HG02885 (cell line): ENCODE data around the gene PRKN.

Experiments used
- ATAC-seq: cut with Tn5 transposase; IDR thresholded peaks from one replicate; pipeline ENCODE4 v1.9.1; 2021; ENCODE audit warnings: mild to moderate bottlenecking; ENCODE audit not compliant: unreplicated experiment, poor library complexity

The PRKN gene

DNA sequence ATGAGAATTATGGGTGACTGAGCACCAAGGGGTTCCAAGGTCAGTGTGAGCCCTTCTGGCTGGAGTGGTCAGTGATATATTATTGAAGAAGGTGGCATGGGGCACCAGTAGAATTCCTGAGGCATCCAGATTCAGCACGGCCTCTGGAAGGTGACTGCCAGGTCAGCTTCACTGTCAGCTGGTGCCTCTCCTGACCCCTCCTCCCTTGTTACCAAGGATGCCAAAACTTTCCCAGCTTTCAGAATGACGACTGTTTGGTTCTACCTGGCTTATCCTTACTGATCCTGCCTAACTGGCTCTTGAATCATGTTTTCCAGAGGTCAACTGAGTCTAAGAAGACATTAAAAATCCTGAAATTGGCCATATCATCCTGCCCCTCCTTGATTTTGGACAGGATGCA, 1264.5 kb downstream of the PRKN start:
- ATAC-seq = no peak

DNA sequence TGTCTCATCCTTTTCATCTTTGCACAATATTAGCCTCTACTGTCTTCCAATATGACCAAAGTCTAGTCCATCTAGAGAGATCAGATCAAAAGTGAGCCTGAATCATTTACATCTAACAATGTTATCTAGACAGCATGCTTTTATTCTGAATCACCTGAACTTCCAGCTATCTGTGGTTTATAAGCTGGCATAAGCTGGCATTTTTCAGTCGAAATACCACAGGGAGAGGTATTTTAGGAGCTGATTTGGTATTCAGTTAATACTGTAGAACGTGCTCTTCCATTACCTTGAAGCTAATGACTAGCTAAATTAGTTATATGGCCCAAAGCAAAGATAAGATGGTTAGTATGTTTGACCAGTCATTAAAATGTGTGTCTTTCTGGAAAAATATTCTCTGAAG, 1265.4 kb downstream of the PRKN start:
- ATAC-seq = no peak

DNA sequence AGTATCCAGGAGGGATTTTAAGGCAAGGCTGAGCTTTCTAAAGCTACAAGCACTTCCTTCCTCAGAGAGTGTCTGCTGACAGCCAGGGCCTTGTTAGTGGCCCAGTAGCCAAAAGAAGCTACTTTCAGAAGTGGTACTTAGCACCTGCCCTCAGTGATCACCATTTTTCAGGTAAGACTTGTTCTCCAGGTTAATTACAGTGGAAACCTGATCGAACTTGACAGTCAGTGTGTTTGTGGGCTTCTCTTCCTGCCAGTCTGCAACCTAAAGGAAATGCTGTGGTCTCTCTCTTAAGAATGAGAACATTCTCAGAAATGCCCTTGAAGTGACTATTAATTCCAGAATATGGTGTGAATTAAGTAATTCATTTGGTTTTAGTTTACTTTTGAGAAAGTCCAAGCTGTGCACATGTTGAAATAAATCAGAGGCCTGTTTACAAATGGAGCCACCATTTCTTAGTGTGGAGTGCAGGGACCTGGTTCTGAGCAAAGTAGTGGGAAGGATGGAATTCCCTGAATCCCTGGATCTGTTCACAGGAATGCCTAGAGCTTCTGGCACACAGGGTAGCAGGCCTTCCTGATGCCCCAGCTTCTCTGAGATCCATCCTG, 1268.5 kb downstream of the PRKN start:
- no peak for ATAC-seq

DNA sequence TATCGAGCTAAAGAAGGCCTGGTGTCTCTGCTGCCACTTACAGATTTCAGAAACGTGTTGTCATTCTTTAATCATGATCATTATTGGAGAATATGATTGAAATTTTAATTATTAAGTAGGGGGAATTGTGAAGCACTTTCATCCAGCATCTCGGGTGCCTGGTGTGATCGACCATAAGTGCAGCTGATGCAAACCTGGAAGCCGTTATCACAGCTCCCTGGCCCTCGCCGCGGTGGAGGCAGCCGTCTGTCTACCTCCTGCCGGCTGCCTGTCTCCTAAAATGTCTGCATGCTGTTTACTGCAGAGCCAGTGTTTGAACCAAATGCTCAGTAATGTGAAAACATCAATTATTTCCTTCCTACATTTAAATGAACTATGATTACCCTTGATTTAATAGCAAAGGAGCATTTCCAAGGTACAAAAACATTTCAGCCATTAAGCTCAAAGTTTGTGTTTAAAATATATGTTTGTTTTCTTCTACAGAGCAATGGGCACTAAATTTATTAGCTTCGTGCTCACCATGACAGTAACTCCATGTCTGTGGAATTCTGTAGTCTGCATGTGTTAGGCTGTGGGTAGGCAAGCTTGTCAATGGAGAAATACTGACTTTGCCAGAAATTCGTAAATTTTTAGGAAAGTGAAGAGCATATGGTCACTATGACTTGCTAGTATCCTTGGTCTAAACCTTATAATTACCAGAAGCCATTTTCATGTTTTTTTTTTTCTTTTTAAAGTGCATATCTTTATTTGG, 1269.2 kb downstream of the PRKN start:
- ATAC-seq = no peak

DNA sequence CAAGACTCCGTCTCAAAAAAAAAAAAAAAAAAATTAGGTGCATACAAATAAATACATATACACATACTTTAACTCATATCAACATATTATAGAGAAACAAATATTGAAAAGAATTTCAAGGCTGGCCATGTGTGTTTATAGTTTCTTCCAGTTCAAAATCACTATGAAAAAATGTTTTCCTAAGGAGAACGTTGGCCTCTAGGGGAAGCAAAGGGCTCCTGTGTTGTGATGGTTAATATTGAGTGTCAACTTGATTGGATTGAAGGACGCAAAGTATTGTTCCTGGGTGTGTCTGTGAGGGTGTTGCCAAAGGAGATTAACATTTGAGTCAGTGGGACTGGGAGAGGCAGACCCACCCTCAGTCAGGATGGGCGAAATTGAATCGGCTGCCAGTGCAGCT, 1271.7 kb downstream of the PRKN start:
- ATAC-seq = no peak

DNA sequence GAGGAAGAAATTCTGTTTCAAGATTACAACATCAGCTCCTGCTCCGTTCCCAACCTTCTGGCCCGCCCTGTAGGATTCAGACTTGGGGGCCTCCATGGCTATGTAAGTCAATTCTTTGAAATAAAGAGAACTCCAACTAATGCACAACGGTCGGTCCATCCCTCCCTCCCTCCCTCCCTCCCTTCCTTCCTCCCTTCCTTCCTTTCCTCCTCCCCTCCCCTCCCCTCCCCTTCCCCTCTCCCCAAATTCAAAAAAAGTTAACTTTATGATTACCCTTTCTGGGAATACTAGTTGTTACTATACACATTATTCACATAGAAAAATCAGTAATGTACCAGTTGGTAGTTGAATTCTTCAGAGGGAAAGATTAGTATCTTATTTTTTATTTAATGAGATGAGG, 1274.0 kb downstream of the PRKN start:
- ATAC-seq = no peak

DNA sequence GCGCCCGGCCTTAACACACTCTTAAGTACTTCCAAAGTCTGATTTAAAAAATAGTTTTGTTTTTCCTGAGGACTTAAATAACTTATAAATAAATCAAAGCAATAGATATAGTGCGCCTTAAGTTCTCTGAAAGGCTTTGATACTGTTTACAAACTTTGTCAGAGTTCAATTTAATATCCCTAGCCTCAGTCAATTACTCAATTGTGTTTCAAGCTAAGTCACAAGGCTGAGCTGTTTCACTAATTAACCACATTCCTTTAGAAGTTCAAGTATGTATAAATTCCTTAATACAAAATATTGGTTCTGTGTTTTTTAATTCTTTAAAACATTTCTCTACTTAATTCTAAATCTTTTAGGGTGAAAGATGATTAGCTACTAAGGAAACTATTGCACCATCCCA, 1275.3 kb downstream of the PRKN start:
- no peak for ATAC-seq

DNA sequence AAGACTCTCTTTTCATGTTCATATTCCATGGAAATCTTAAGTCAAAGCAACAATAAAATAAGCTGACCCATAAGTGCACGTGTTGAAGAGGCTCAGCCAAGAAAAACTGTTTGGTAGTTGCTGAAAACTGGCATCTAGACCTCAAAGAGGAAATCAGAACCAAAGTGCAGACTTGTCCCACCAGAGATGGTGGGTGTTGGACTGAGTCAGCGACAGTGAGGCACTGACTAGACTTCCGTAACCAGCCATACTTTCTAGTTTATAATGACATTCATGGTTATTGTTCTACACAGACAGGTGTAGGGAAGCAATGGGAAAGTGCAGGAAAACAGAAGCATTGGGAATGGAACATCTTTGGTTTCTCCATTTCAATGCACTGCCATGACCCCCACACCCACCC, 1278.0 kb downstream of the PRKN start:
- ATAC-seq = no peak

DNA sequence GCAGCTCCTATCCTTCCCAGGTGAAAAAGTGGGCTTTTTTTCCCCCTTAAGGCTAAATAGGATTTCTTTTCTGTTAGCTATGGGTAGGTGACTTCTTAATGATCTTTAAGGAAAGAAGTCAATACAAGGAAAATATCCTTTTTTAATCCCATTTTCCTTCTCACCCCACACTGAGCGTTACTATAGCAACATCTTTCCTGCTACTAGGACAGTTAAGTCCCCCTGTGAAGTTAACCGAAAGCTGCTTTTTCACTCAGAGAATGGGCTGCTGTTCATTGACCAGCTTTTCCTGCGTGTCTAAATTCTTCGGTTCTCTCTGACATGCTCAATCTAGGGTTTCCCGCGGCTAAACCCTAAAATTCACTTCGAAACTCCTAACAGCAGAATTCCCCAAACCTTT, 1280.6 kb downstream of the PRKN start:
- no peak for ATAC-seq

DNA sequence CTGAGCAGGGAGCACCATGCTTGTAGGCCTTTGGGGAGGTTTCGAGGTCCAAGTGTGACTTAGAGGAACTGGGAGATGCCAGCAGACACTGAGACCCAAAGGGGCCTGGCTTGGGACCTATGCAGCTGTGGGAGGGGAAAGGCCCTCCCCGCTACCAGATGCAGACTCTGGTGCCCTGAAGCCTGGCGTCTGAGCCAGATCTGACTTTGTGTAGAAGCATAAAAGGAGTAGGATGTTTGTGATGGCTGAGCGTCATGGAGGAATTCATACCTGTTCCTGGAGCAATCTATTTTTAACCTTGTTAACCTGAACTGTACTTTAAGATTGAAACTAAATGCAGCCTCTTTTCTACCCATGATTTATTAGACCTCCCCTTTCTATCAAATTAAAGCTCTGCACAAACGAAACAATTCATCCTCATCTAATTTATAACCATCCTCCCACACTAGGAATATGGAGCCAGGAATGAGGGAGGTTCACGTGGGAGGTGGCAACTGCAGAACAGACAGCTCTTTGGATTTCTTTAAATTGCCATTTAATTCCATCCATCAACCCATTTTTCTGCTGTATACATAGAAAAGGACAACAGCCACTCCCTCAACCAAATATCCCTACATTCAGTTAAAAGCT, 1281.2 kb downstream of the PRKN start:
- ATAC-seq = no peak

DNA sequence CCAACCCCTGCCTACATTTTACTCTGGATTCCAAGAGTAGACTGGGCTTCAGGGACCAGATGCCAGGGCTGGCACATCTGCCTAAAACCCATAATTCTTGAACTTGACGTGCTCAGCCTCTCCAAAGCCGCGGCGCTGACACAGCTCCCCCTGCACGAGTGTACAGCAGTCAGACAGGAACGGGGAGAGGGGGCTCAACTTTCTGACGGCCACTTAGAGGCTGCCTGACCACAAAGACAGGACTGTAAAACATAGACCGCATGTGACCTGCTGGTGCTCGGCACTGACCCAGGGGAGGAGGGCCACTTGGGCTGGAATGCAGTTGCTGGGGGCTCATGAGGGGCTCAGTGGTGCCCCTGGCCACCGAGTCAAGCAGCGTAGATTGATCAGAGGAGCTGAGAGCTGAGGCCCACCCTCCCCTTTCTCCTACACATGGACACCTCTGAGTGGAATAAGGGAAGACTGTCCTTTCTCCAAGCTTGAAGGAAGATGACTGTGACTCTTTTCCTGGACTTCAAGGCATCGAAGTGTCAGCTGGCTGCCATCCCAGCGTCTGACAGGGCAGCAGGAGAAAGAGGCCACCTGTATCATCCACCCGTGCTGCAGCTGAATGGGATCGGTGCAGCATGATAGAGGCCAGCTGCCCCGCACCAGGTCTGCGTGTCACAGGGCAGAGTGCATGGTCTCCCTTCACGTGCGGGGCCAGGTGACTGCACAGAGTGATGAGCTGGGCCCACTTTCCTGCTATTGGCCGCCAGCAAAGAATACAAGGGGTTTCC, 1282.4 kb downstream of the PRKN start:
- no peak for ATAC-seq

DNA sequence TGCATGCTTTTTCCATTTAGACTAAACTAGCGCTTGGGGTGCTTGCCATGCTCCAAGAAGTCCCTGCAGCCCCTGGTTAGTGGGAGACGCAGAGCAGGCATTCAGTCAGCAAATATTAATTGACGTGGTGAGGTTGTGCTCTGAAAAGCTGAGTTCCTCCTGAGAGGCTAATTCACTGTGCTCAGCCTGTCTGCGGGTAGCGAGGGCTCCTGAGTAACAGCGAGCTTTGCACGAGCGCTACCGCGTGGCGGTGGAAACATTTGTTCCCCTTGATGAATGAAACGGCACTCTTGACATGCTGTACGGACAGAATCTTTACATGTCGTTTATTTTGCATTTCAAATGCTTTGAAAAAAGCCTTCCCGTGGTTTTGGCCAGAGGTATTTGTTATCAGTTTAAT, 1283.1 kb downstream of the PRKN start:
- peak; percentile 59 for ATAC-seq

DNA sequence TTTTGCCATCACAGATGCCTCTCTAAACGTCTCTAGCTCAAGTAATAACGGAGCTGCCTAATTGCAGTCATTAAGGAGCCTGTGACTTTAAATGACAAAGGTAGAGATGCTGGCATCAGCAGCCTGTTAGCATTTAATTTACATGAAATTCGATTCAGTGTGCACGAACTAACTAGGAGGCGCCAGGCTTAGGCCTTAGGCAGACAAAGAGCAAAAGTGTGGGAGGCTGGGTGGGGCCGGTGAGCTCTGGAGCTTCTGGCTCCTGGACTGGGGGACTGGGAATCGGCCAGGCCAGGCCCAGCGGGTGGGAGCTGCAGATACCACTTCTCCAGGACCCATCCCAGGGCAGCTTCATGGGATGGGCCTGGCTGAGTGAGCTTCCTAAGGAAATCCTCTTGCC, 1283.7 kb downstream of the PRKN start:
- ATAC-seq = no peak

DNA sequence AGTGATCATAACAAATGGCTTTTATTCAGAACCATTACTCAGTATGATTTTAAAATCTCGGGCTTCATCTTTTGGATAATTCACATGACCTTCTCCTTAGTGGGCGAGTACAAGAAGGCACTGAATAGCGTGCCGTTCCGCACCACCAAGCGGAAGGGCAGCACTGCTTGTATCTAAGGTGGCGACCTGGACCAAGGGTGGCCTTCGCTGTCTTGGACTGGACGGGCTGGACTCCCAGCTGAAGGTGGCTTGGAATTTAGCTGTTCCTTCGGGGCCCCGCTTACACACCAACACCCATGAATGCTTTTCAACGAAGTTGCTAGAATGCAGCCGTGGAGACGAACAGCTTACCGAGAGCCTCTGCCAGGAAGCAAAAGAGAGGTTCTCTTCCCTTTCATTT, 1285.1 kb downstream of the PRKN start:
- ATAC-seq = no peak

DNA sequence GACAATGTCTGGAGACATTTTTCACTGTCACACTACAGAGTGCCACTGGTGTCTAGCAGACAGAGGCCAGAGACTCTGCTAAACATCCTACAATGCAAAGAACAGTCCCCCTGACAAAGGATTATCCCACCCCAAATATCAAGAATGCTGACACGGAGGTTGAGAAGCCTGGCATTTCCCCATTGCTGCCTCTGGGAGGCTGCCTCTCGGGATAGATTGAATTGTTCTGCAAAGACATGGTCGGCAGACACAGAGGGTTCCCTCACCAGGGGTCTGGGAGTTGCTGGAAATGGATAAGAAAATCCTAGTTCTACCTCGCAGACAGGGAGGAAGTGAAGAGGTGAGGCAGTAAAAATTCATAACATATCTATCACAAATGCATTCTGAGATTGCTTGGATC, 1287.3 kb downstream of the PRKN start:
- no peak for ATAC-seq

DNA sequence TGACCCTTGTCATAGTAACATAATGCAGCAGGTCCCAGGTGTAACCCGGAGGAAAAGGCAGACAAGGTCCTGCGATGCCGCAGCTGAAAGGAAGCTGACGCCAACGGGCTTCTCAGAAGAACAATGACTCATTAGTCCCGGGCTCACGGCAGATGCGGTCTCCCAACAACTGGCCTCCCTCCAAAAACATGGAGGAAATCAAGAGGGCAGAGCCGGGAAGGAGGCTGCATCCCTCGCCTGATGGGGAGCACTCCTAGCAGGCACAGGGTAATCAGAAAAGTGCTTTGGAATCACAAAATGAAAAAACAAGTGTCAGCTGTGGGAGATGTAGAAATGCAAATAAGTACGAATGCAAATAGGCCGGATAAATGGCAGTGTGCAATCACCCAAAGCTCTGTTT, 1288.5 kb downstream of the PRKN start:
- ATAC-seq = no peak

DNA sequence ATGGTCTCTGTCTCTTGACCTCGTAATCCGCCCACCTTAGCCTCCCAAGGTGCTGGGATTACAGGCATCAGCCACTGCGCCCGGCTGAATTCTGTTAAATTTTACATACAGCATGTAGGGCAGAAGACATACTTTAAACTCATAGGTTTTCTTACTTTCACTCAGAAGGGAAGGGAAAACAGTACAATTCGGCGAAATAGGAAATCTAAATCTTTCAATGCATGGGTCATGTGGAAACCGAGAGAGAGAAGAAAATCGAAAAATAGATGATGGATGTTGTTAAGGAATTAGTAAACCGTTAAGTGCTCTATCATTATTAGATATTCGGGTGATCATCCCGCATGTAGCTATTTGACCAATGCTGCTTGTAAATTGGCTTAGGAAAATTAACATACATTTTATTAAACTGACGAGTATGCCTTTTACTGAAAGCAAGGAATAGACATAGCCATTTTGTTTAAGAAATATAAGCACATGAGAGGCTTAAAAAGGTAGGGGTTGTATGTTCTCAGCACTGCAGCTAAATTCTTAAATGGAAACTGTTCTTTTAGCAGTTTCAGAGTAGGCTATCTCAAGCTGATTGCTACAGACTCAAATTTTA, 1289.0 kb downstream of the PRKN start:
- no peak for ATAC-seq

DNA sequence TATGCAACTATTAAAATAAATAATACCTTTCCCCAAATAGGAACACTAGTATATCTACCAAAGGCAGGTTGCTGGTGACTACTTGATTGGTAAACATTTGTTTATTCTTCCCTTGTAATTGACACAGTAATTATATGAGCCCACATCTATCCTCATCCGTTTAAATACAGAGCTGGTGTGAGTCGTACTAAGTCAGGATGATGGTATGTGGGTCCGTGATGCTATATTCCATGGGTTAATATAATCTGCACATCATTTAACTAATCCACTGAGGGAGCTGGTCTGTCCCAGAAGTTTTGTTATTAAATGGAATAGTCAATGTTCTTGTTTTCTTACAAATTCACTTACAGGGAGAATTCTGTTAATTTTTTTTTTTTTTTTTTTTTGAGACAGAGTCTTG, 1289.7 kb downstream of the PRKN start:
- no peak for ATAC-seq

DNA sequence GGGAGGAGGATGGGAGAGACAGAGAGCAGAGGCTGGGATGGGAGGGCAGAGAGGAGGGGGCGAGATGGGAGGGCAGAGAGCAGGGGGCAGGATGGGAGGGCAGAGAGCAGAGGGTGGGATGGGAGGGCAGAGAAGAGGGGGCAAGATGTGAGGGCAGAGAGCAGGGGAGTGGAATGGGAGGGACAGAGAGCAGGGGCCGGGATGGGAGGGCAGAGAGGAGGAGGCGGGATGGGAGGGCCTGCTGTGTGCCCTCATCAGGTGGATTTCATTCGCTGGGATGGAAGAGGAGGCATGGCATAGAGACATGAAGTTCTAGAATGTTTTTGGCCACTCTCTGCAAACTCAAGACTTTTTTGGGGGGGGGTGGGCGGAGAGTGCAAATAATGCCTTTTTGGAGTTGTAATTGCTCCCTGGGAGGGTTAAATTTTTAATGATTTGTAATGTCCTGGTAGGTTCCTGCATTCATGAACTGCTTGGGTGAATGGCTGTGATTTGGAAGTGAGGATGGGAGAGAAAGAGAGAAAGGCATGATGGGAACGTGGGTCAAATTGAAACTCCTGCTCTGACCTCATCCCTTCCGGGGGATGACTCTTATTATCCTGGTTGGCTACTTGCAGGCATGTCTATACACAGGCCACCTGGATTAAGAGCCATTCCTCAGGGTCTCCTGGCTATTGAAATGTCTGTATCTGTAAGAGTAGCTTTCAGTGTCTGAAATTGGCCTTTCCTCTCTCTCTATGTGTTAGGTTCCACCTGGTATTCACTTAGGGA, 1291.3 kb downstream of the PRKN start:
- no peak for ATAC-seq

DNA sequence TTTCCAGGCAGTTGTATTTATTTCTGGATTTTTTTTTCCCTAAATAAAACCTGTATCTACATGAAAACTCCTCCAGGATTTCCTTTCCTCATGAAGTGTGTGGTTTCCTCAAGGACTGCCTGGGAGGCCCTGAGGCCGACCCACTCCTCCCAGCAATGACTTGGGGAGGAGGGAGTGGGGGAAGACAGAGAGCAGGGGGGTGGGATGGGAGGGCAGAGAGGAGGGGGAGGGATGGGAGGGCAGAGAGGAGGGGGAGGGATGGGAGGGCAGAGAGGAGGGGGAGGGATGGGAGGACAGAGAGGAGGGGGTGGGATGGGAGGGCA, 1291.9 kb downstream of the PRKN start:
- ATAC-seq = no peak
